Midbrain (tissue), 1 donor: ENCODE data around the gene CACNA2D2.

Source experiments
- DNase-seq: peaks from one replicate; lab custom pipeline; 2025; lab: John Stamatoyannopoulos, UW

Gene CACNA2D2

DNA sequence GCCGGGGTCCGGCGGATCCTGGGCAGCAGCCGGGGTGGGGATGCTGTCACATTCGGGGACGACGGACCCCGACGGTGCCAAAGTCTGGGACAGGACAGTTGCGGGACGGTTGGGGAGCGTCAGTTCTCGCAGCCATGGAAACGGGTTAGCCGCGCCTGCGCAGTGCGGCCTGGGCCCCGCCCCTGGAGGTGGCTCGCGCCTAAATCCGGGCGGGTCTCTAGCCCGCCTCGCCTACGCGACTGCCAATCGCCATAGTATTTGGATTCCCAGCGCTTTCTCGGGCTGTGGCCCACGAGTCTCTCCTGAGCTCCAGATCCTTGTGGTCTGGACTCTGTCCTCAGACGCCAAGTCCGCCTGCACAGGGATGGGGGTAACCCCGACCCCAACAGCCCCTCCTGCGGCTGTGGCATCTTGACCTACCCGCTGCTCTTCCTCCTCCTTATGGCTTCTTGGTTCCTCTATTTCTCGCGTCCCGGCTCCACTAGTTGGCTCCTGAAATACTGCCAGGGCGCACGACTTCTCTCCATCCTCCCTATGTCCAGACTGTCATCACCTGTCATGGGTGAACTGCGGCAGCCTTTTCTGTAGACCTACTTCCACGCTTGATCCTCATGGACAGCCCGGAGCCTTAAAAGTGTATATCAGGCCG lies 157.7 kb downstream of the CACNA2D2 start, which contains the start of gene ZMYND10:
Gene ZMYND10, minus strand, starts transcription at position 147 of the 649 bp plus-strand sequence. CDS start 153 bp downstream, outside the sequence.
- DNase-seq = no peak

DNA sequence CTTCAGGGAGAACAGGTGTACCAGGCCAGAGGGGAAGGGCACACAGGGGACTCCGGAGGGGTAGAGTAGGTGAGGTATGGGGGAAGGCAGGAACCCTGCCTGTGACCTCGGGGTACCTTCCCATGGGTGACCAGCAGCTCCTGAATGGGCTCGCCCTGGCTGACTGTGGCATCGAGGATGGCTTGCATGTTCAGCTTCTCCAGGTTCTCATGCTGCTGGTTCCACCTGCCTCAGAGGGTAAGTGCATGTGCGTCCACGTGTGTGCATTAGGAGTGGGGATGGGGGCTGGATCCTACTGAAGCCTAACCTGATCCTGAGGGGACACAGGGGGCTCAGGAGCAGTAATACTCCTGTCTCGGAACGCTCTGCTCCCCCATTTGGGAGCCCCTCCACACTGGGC lies 158.4 kb downstream of the CACNA2D2 start:
- DNase-seq = no peak

DNA sequence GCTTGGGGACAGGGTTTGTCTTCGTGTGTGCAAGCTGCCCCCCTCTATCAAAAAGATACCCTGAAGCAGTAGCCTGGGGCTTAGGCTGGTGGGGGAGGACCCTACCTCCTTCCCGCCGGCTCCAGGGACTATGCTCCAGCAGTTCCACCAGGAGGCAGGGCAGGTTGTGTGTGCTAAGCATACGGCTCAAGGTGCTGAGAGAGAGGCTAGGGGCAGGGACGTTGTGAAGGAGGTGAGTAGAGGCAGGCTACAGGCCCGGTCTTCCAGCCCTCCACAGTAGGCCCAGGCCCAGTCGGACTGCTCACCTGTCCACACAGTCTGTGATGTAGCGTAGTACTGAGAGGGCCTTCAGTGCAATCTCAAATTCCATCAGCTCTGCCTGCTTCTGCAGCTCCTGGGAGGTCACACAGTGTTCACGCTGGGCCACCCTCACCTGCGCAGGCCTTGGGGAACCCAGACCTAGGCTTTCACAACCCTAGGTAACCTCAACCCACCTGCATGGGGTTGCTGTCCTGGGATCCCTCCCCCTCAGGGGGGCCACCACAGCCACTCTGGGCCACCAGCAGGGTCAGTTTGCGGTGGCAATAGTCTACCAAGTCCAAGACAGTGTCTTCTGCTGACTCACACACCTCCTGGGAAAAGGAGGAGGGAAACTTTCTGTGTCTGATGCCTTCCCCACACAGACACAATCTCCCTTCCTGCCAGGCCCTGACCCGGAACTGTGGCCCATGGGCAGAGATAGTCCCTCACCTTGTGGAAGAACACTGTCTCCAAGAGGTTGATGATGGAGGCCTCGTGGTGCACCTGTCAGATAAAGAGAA lies 160.4 kb downstream of the CACNA2D2 start:
- no peak for DNase-seq

DNA sequence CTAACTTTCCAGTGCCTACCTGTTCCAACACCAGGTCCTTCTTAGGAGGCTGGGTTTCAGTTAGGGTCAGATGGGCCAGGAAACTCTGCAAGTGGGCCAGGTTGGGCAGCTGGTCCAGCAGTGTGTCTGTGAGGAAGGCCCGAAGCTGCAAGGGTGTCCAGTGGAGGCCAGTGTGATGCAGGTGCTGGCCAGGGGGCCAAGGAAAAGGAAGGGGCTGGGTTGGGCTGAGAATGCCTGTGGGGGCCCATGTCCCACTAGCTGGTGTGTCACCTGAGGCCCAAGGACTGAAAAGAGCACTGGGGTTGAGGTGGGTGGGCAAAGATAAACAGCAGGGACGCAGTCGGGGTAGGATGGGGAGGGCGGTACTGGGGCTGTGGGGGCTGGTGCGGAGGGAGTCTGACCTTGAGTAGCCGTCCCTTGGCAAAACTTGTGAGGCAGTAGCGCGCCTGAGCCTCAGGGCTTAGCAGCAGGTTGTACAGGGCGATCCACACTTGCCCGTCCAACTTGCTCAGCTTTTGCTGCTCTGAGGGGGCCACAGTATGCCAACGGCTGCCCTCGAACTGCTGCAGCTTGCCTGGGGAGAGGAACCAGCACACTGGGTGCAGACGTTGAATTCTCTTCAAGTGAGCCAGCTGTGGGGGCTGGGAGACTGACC lies 161.3 kb downstream of the CACNA2D2 start:
- no peak for DNase-seq

DNA sequence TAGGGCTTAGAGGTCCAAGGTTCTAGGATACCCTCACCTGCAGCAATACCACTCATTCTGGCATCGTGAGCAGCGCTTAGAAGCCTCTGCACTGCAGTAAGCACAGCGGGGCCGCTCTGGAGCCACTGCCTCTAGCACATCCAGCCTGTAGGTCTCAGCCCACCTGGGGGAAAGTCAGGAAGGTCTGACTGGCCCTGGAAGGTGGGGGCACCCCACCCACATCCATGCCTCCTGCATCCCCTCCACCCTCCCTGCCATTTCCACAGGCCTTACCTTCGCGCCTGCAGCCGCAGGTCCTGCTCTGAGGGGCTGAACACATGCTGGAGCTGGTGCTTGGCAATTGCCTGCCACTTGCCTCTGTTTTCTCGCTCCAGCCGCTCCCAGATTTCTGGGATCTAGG lies 161.9 kb downstream of the CACNA2D2 start:
- no peak for DNase-seq

DNA sequence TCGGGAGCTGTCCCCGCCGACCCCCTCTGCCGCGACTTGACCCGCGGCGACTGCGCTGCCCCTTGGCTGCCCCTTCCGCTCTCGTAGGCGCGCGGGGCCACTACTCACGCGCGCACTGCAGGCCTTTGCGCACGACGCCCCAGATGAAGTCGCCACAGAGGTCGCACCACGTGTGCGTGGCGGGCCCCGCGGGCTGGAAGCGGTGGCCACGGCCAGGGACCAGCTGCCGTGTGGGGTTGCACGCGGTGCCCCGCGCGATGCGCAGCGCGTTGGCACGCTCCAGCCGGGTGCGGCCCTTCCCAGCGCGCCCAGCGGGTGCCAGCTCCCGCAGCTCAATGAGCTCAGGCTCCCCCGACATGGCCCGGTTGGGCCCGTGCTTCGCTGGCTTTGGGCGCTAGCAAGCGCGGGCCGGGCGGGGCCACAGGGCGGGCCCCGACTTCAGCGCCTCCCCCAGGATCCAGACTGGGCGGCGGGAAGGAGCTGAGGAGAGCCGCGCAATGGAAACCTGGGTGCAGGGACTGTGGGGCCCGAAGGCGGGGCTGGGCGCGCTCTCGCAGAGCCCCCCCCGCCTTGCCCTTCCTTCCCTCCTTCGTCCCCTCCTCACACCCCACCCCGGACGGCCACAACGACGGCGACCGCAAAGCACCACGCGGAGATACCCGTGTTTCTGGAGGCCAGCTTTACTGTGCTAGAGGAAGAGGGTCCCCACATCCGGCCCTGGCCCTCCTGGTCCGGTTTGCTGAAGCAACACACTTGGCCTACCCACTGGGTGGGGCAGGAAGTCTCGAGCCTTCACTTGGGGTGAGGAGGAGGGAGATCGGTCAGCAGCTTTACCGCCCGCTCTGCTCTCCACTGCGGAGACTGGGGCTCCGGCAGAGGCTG lies 162.7 kb downstream of the CACNA2D2 start, which contains the start of gene RASSF1:
Gene RASSF1, minus strand, starts transcription at position 389 of the 882 bp plus-strand sequence. Its CDS starts 31 bp downstream, at position 358.
- DNase-seq = no peak

DNA sequence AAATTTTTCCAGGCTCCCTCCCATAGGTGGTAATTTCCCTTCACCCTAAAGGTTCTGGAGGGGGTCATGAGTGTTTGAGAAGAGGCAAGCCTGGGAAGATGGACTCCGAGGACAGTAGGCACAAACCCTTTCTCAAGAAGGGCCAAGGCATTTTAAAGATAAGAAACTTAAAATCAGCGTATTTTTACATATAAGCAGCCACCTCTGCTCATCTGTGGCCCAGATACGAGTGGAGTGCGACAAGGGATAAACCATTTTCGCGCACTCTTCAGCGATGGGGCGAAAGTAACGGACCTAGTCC lies 163.3 kb downstream of the CACNA2D2 start:
- no peak for DNase-seq

DNA sequence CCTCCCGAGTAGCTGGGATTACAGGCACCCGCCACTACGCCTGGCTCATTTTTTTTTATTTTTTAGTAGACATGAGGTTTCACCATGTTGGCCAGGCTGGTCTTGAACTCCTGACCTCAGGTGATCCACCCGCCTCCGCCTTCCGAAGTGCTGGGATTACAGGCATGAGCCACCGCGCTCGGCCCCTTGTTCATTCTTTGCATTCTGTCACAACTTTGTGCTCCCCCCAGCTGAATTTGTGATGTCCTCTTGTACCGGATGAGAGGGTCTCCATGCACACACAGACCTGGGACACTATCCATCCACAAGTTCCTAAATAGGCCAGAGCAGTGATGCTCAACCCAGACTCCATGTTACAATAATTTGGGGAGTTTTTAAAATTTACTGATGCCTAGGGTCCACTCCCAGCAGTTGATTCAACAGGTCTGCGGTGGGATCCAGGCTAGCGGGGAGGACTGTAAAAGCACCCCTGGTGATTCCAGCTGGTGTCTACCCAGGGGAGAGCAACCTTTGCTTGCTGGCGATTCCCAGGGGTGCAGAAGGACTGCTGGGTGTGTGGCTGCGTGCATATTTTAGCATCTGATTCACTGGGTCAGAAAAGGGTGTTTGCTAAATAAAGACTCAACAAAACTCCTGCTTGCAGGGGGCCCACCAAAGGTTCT lies 163.8 kb downstream of the CACNA2D2 start:
- no peak for DNase-seq

DNA sequence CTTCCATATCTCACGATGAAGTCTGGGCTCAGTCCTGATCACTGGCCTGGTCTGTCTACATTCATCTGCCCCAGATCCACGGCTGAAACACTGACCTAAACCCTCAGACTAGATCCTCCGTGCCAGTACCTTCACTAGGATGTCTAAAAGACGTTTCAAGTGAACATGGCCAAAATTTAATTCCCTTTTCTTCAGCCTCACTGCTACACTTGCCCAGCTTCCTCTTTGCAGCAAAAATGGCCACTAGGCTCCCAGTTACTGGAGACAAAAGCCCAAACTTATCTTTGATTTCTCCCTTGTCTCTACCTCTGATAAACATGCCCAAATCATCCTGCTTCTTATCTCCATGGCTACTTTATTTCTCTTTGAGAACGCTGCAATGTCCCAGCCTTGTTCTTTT lies 164.5 kb downstream of the CACNA2D2 start:
- no peak for DNase-seq

DNA sequence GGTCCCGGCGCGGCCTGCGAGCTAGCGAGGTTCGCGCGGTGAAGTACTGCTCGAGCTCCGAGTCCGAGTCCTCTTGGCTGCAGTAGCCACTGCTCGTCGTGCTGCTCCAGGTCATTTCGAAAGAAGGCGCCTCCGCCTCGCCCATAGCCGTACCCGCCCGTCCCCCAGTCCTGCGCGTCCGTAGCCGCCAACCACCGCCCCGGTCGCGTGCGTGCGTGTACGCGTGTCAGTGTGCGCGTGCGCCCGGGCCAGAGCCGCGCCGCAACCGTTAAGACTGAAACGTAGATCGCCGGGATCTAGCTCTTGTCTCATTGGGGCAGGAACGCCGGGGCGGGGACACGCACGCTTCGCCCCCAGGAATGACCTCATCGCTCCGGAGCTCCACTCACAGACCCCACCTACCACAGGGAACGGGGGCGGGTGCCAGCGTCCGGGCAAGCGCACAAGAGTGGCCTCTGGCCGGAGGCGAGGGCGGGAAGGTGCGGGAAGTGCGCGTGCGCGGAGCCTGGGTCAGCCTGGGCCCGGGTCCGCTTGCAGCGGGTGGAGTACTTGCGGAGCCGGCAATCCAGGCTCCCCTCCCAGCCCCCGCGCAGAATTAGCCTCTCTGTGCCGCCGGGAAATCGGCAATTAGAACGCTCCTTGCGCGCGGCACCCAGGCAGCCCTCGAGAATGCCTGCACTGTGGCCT lies 166.1 kb downstream of the CACNA2D2 start:
- DNase-seq = peak; percentile 94

DNA sequence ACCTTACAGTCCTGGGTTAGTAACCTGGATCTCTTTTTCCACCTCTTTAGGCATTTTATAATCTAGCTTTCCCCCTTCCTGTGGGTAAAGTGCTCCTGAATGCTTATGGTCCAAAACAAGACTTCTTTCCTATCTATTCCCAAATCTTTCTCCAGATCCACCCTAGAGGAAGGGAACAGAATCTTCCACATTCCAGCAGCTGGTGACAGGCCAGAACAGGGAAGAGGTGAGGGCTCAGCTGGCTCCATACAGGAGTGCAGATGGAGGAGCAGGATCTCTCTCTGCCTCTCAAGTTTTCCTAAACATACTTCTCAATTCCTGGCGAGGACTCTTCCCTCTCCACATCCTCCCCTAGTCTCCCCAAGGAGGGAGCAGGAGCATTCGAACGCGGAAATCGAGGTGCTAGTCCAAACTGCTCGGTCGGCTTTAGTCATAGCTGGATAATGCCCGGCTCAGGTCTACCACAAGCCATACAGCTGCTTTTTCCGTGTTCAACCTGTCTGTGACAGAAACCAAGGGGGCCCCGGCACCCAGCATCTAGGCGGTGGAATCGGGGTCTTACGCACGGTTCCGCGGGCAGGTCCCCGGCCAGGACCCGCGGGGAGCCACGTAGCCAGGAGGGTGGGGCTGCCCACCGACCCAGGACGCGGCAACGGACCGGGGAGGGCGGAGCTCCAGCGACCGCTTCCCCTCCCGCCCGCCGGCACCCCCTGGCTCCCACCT lies 166.8 kb downstream of the CACNA2D2 start:
- DNase-seq = no peak

DNA sequence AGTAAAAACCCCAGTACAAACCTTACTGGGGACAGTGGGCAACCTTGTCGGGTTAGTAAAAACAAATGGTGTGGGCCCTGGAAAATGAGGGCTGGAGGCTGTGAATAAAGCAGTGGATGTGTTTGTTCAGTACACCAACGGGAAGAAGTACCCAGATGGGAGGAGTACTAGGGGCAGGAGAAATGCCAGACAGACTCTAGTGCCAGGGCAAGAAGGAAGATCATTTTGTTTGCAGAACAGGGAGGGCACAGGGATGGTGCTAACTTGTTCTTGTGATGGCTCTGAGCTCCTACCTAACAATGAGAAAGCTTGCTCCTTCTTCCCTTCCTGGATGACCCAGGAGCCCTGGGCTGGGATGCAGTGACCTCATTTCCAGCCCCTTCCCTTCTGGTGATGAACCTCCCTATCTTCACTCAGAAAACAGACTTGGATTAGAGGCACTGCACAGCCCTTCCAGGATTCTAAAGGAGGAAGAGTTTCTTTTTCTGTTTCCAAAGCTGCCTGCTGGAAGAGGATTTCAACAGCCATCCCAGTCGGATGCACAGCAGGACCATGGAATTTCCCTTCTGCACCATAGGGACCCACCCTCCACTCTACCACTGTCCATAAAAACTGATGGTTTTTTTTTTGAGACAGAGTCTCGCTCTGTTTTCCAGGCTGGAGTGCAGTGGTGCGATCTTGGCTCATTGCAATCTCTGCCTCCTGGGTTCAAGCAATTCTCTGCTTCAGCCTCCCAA lies 168.9 kb downstream of the CACNA2D2 start:
- no peak for DNase-seq

DNA sequence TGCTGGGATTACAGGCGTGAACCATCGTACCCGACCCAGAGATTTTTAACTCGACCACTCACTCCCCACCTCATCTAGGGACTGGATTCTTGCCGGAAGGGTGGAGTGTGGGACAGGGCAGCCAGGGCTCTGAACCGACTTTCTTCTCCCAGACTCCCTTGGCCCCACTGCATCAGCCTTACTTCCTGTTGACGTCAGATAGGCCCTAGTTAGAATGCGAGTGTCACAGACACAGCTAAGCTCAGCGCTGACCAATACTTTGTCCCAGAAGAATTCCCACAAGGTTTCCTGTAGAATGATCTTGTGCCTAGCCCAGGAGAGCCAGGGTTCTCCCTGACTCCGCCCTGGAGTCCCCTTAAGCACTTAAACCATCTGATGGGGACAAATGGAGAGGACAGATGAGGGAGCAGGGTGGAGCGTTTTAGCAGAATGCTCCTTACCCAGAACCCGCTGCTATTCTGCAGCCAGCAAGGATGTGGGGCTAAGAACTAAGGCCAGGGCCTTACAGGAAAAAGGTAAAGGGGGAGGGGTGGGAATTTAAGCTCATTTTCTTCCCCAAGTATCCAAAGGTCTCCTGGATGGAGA lies 169.6 kb downstream of the CACNA2D2 start:
- DNase-seq = no peak

DNA sequence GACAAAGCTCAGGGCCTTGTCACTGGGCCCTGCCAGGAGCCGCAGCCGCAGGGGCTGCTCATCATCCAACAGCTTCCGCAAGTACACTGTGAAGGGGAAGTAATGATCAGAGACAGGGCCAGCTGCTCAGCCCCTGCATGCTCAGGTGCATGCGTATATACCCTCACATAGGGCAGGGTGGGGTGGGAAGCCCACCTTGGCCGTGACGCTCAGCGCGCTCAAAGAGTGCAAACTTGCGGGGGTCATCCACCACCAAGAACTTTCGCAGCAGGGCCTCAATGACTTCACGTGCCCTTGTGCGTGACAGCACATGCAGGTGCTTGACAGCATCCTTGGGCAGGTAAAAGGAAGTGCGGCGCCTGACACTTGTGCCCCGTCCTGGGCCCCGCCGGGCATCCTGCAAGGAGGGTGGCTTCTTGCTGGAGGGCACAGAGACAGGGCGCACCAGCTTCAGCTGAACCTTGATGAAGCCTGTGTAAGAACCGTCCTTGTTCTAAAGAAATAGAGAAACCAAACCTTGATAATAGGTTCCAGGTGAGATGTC lies 172.0 kb downstream of the CACNA2D2 start:
- no peak for DNase-seq

DNA sequence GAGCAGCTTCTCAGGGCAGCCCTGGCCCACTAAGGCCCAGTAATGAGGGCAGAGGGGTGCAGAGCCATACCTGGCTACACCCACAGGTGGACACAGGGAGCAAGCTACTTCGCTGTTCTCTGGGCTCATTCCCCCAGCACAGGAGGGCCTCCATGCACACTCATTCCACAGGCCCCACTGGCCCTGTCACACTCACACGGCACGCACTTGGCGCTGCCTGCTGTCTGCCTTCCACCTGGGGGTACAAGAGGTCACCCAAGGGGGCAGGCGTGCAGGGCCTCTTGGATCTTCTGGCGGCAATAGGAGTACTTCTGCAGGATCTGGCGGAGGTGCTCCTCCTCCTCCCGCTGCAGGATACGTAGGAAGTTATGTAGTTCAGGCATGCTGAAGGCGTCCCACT lies 173.1 kb downstream of the CACNA2D2 start:
- DNase-seq = no peak

DNA sequence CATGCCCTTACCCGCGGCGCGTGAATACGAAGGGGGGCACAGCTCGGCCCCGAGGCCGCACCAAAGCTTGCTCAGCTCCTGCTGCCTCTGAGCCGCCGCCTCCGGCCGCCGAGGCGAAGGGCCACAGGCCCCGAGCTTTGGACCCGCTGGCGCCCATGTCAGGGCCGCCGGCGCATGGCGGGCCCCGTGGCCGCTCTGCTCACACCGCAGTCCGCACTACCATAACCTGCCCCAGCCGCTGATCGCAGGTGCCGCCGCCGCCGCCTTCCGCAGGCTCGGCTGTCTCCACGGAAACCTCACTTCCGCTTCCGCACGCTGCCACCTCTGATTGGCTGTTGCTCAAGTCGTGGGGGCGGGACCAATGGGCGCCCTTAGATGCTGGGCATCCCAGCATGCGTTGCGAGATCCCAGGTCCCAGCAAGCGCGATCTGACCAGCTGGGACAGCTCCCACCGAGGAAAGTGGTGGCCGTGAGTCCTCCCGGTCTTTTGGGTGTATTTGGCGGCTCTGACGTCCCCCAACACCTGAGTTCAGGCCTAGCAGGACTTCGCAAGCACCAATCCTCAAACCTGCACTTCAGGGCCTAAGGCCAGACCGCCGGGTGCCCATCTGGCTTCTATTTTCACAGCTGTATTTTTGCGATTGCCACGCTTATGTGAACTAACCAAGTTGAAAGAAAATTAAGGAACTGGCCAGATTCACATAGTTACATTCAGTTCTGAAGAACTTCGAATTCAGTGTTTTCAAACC lies 175.3 kb downstream of the CACNA2D2 start, which contains the start of gene TUSC2:
Gene TUSC2, minus strand, starts transcription at position 281 of the 749 bp plus-strand sequence. Its CDS starts 124 bp downstream, at position 157.
- peak; percentile 98 for DNase-seq

DNA sequence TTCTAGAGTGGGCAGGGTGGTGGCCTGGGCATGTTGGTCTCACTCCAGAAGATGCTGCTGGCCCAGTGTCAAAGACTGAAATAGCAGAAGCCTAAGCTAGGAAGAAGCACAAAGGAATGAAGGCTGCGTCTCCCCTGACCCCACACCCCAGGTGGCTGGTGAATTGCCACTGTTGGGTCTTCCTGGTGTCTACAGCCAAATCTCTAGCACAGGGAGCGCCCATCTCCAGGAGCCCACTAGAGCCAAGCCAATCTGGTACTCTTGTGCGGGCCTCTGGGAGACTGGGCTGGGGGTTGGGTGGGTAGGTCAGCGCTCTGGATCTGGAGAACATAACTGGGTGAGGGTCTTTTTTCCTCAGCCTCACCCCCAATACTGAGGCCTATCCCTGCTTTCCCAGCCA lies 176.3 kb downstream of the CACNA2D2 start:
- DNase-seq = no peak

DNA sequence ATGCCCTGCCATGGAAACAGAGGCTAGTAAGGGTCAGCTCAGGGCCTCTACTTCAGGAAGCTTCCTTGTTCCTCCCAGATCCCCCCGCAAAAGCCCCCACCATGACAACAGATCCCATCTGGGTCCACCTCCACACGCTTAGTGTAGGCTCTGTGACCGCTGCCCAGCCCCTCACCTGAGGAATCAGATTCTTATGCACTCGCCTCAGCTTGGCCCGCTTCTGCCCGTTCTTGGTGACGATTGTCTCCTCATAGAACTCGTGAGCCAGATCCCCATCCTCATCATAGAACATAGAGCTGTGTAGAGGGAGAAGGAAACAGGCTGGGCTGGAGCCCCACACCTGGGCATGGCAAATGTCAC lies 177.3 kb downstream of the CACNA2D2 start:
- no peak for DNase-seq
